ENCODE results near the gene SMARCD3.

DNA sequence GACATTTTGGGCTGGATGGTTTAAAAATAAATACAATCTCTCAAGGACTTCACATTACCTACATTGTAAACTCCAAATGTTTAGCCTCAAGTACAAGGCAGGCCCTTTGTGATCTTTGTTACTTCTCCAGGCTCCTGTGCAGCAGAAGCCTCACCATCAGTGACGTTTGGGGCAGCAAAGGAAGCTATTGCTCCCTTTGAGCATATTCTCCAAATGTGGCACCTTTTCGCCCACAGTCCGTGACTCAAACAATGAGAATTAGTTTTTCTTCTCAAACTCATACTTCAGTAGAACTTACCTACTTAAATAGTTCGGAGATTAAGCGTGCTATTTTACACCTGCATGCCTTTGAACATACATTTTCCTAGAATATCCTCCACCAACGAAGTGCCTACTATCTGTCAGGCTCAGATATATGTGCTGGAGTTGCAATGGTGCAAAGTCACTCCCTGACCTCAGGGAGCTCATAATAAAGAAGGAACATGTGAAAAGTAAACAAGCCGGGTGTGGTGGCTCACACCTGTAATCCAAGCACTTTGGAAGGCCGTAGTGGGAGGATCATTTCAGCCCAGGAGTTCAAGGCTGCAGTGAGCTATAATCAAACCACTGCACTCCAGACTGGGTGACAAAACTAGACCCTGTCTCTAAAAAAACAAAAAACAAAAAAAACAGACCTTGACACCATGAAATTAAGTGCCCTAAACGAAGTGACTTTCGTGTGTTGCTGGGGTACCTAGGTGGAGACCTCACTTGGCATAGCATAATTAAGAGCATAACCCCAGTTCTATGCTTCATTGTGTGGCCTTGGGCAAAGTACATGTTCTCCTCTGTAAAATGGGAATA is 20.2 kb downstream of the SMARCD3 start:
- TF ChIP-seq, protein P1, sequence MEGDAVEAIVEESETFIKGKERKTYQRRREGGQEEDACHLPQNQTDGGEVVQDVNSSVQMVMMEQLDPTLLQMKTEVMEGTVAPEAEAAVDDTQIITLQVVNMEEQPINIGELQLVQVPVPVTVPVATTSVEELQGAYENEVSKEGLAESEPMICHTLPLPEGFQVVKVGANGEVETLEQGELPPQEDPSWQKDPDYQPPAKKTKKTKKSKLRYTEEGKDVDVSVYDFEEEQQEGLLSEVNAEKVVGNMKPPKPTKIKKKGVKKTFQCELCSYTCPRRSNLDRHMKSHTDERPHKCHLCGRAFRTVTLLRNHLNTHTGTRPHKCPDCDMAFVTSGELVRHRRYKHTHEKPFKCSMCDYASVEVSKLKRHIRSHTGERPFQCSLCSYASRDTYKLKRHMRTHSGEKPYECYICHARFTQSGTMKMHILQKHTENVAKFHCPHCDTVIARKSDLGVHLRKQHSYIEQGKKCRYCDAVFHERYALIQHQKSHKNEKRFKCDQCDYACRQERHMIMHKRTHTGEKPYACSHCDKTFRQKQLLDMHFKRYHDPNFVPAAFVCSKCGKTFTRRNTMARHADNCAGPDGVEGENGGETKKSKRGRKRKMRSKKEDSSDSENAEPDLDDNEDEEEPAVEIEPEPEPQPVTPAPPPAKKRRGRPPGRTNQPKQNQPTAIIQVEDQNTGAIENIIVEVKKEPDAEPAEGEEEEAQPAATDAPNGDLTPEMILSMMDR (IDR thresholded peaks at IDR 0.05; ENCODE audit: insufficient read depth, low read length) = no peak
- no peak for TF ChIP-seq GABPA (IDR thresholded peaks at IDR 0.05; ENCODE audit: low read depth)
- no peak for TF ChIP-seq SPI1 (IDR thresholded peaks at IDR 0.05; ENCODE audit: borderline replicate concordance, low read depth)
- TF ChIP-seq POLR2AphosphoS5 (IDR thresholded peaks at IDR 0.05; ENCODE audit: low read depth) = no peak
